Colonic mucosa (tissue), 4 donors: ENCODE measurements around the gene SGPL1. TPM values are rescaled to one million over a fixed set of nuclear protein-coding genes. Genes with fewer than 3 reads are reported as not detected.

ENCODE experiments used
- DNase-seq: peaks from one replicate; pipeline ENCODE4 v3.0.0-alpha.2; 2020
- H3K27ac ChIP-seq: fragments of 200-600 bp; one replicate; pipeline ENCODE4 v1.8.0; 2021
- H3K27me3 ChIP-seq: fragments of 200-600 bp; one replicate; pipeline ENCODE4 v1.8.0; 2021
- H3K36me3 ChIP-seq: fragments of 200-600 bp; one replicate; pipeline ENCODE4 v1.8.0; 2021
- H3K4me1 ChIP-seq: fragments of 200-600 bp; one replicate; pipeline ENCODE4 v1.8.0; 2021; ENCODE audit warnings: mild to moderate bottlenecking
- H3K4me3 ChIP-seq: fragments of 200-600 bp; one replicate; pipeline ENCODE4 v1.8.0; 2021
- H3K9ac ChIP-seq, 2 donors: one replicate each; pipeline ENCODE4 v1.7.0; 2013; ENCODE audit warnings: control low read depth in 2 of 2, low read depth in 2 of 2, low read length in 2 of 2
- H3K9me3 ChIP-seq: fragments of 200-600 bp; one replicate; pipeline ENCODE4 v1.8.0; 2021
- intact Hi-C: fragments of 100-400 bp; cut with DNase I; formaldehyde crosslinking; loops from one replicate; pipeline ENCODE4 v1.14.1; 2022
- total RNA-seq, 2 donors: library from RNA; stranded (reverse); fragmentation: NEBNext Ultra II Directional in 1 of 2; extraction: Animal tissue kit (Norgen Biotek cat#: 25700) in 1 of 2; gene quantifications; one replicate each; pipeline ENCODE4 v1.2.1, GENCODE V29; 2021
- TF ChIP-seq, protein P1 (sequence below): fragments of 200-600 bp; IDR thresholded peaks from one replicate; pipeline ENCODE4 v1.8.0; 2022; ENCODE audit warnings: antibody characterized with exemption, mild to moderate bottlenecking
- donor health status: healthy.
- donor health status: DM: no; HTN: no; CAD: no.
- donor health status: DM: no; HTN: no; CAD: no.

The SGPL1 gene
- total RNA-seq, 2 donors from 2014 or later = 59.8 to 67.6 TPM

DNA sequence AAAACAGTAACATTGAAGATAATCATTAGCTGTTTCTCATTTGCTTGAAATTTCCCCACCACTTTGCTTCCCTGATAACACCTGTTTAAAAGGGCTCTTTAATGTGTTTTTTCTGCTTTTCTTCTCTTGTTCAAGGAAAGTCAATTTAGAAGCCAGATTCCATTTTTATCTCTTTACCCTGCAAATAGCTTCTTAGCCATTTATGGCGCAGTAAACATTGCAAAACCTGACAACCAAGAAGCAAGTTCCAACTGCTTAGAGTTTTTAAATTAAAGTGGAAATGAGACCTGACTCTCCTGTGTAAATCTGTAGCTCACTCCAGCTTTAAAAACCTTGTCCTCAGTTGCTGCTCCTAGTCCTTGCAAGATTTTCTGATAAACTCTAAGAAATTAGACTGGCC, 30.1 kb downstream of the SGPL1 start:
- intact Hi-C loops = no loop called here
- Histone ChIP-seq H3K27ac (no peak overlapping the region), H3K36me3 (no peaks in the 10 kb centered on the region), H3K9me3 (no peaks in the 10 kb centered on the region), H3K4me1 (peaks cover 12% of the 10 kb centered on the region), H3K4me3 (no peak overlapping the region), H3K27me3 (no peaks in the 10 kb centered on the region), H3K9ac (no peak overlapping the region)
- TF ChIP-seq, protein P1, sequence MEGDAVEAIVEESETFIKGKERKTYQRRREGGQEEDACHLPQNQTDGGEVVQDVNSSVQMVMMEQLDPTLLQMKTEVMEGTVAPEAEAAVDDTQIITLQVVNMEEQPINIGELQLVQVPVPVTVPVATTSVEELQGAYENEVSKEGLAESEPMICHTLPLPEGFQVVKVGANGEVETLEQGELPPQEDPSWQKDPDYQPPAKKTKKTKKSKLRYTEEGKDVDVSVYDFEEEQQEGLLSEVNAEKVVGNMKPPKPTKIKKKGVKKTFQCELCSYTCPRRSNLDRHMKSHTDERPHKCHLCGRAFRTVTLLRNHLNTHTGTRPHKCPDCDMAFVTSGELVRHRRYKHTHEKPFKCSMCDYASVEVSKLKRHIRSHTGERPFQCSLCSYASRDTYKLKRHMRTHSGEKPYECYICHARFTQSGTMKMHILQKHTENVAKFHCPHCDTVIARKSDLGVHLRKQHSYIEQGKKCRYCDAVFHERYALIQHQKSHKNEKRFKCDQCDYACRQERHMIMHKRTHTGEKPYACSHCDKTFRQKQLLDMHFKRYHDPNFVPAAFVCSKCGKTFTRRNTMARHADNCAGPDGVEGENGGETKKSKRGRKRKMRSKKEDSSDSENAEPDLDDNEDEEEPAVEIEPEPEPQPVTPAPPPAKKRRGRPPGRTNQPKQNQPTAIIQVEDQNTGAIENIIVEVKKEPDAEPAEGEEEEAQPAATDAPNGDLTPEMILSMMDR = no peak
- no peak for DNase-seq

DNA sequence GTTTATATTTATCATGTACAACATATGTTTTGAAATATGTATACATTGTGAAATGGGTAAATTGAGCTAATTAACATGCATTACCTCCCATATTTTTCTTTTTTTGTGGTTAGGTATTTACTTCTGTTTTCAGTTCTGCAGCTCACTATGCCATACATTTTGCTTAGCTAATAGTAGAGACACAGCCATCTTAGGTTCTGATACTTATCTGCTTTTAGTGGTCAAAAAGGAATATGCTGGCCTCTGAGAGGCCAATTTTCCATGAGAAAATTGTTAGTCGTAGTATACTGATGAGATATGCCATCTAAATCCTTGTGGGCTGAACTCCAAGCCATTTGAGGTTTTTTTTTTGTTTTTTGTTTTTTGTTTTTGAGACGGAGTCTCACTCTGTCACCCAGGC, 31.0 kb downstream of the SGPL1 start:
- no peaks in the 10 kb centered on the region for H3K9me3 ChIP-seq
- no peaks in the 10 kb centered on the region for H3K36me3 ChIP-seq
- no peaks in the 10 kb centered on the region for H3K27me3 ChIP-seq
- TF ChIP-seq, protein P1 = no peak
- H3K9ac ChIP-seq = no peak overlapping the region
- no peak overlapping the region for H3K4me3 ChIP-seq
- H3K27ac ChIP-seq = no peak overlapping the region
- no peak for DNase-seq
- intact Hi-C loops = no loop called here
- H3K4me1 ChIP-seq = peaks cover 12% of the 10 kb centered on the region

DNA sequence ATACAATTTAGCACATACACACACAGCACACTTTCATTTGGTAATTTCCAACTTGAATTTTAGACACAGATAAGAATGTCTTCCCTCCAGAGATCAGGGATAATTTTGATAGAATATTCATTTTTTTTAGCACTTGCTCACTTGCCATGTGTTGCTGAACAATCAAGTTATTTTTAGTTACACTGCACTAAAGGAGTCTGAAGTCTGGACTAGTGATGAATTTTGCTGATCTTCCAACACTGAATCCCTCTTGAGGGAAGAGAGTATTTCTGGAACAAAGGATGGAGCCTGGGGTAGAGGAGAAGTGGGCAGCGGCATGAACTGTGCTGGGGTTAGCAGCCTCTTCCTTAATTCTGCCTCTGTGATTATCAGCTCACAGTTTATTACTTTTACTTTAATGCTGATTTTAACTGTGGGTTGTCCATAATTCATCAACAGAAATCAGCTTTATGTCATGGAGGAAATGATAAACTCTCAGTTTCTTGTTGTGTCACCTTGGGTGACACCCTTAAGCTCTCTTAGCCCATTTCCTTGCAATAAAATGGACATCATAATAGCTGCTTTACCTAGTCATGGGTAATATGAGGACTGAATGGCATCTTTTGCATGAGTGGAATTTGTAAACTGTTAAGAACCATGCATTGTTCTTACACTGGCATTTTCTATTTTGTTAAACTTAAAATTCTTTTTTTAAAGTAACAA, 32.1 kb downstream of the SGPL1 start:
- Histone ChIP-seq H3K9ac (no peak overlapping the region), H3K27me3 (no peaks in the 10 kb centered on the region), H3K27ac (no peak overlapping the region), H3K36me3 (no peaks in the 10 kb centered on the region), H3K4me1 (peaks cover 12% of the 10 kb centered on the region), H3K9me3 (no peaks in the 10 kb centered on the region), H3K4me3 (no peak overlapping the region)
- DNase-seq = no peak
- TF ChIP-seq, protein P1 = no peak
- intact Hi-C loops = no loop called here

DNA sequence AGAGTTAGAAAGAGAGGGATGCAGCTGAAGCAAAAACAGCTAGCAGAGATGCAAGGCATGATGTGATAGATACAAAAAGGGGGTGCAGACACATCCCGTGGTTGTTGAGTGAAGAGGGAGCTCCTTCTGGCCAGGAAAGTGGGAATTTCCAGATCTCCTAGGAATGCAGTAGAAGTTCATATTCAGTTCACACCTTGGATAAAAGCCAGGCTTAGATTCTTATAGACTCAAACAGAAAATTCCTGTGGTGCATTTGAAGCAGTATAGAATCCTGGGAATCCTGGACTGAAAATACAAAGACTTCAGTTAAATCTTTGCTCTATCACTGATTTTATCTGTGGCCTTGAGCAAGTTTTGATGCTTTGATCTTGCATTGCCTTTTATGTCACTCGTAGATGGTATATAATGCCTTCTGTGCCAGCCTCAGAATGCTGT, 33.9 kb downstream of the SGPL1 start:
- Histone ChIP-seq H3K27me3 (no peaks in the 10 kb centered on the region), H3K4me1 (peaks cover 6% of the 10 kb centered on the region), H3K4me3 (no peak overlapping the region), H3K9me3 (no peaks in the 10 kb centered on the region), H3K27ac (no peak overlapping the region), H3K36me3 (no peaks in the 10 kb centered on the region), H3K9ac (no peak overlapping the region)
- DNase-seq = no peak
- TF ChIP-seq, protein P1 = no peak
- intact Hi-C loops = no loop called here

DNA sequence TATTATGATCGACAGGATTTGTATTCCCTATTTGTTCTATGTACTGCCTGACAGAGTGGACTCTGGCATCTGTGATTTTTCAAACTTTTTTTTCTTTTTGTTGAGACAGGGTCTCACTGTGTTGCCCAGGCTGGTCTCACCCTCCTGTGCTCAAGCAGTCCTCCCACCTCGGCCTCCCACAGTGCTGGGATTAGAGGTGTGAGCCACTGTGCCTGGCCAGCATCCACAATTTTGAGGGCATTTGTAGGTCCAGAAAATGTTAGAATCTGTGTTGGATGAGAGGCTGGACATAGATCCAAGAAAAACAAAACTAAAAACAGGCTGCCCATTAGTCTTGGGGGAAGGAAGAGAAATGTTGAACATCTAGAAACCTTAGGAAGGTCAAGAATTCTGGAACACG, 34.3 kb downstream of the SGPL1 start:
- H3K9me3 ChIP-seq = no peaks in the 10 kb centered on the region
- DNase-seq = no peak
- no peak overlapping the region for H3K4me3 ChIP-seq
- H3K36me3 ChIP-seq = no peaks in the 10 kb centered on the region
- no peak overlapping the region for H3K27ac ChIP-seq
- H3K4me1 ChIP-seq = peaks cover 6% of the 10 kb centered on the region
- no peak overlapping the region for H3K9ac ChIP-seq
- intact Hi-C loops = no loop called here
- TF ChIP-seq, protein P1 = no peak
- H3K27me3 ChIP-seq = no peaks in the 10 kb centered on the region
